CD14-positive monocyte (primary cell): ENCODE data around the gene GPR156. TPM values are rescaled to one million over a fixed set of nuclear protein-coding genes. Genes with fewer than 3 reads are reported as not detected.
"Not testable (repeated sequence)": the region's sequence is repeated elsewhere in the genome, so short reads cannot be mapped to it uniquely, and the experiment has no call there.

Experiments
- DNase-seq, 3 donors: peaks; one replicate each; pipeline ENCODE4 v3.0.0-alpha.2; 2011 to 2022
- H2AFZ ChIP-seq: 2 replicates; pipeline ENCODE4 v1.6.0; 2012; ENCODE audit warnings: mild to moderate bottlenecking, low read depth, low read length, inconsistent platforms; ENCODE audit not compliant: insufficient read depth, poor library complexity, severe bottlenecking
- H3K27ac ChIP-seq, 2 donors: 1 replicate in 1 of 2; 2 replicates in 1 of 2; pipeline ENCODE4 v1.5.1; 2012 to 2013; ENCODE audit warnings: low read length in 2 of 2, control low read depth in 1 of 2, inconsistent platforms in 1 of 2, low read depth in 1 of 2, mild to moderate bottlenecking in 1 of 2
- H3K27me3 ChIP-seq, 2 donors: one replicate each; pipeline versions ENCODE4 v1.6.0 to v1.6.1; 2011 to 2013; ENCODE audit warnings: low read length in 2 of 2; ENCODE audit not compliant: control insufficient read depth in 2 of 2, insufficient read depth in 2 of 2
- H3K36me3 ChIP-seq, 2 donors: replicated peaks in 1 of 2; 1 replicate in 1 of 2; 2 replicates in 1 of 2; pipeline versions ENCODE4 v1.5.1 to v1.6.1; 2012 to 2013; ENCODE audit warnings: low read length in 2 of 2, control low read depth in 1 of 2, inconsistent platforms in 1 of 2, mild to moderate bottlenecking in 1 of 2; ENCODE audit not compliant: insufficient read depth in 2 of 2, control insufficient read depth in 1 of 2
- H3K4me1 ChIP-seq, 2 donors: 1 replicate in 1 of 2; 2 replicates in 1 of 2; pipeline versions ENCODE4 v1.5.1 to v1.6.1; 2012 to 2013; ENCODE audit warnings: low read length in 2 of 2, control low read depth in 1 of 2, inconsistent platforms in 1 of 2, mild to moderate bottlenecking in 1 of 2, moderate library complexity in 1 of 2; ENCODE audit not compliant: insufficient read depth in 2 of 2, control insufficient read depth in 1 of 2
- H3K4me2 ChIP-seq: replicated peaks from 2 replicates; pipeline ENCODE3; 2012; ENCODE audit warnings: low read length, moderate library complexity, mild to moderate bottlenecking; ENCODE audit not compliant: poor library complexity, severe bottlenecking; ENCODE audit errors: extremely low read depth
- H3K4me3 ChIP-seq, 3 experiments: fragments of 200-600 bp in 1 of 3; sonication (generic) in 1 of 3; replicated peaks in 1 of 3; 1 replicate in 2 of 3; 2 replicates in 1 of 3; pipeline ENCODE4 v1.5.1; 2011 to 2013; ENCODE audit warnings: low read length in 3 of 3, mild to moderate bottlenecking in 3 of 3, control low read depth in 2 of 3, low read depth in 2 of 3, inconsistent platforms in 1 of 3, moderate library complexity in 1 of 3
- H3K79me2 ChIP-seq: 2 replicates; pipeline ENCODE4 v1.6.0; 2012; ENCODE audit warnings: mild to moderate bottlenecking, control low read depth, inconsistent platforms, low read length, moderate library complexity; ENCODE audit not compliant: insufficient read depth
- H3K9ac ChIP-seq: 2 replicates; pipeline ENCODE4 v1.6.0; 2017; ENCODE audit warnings: low read length, mild to moderate bottlenecking; ENCODE audit not compliant: insufficient read depth, poor library complexity, severe bottlenecking
- H3K9me3 ChIP-seq, 2 donors: replicated peaks in 1 of 2; 1 replicate in 1 of 2; 2 replicates in 1 of 2; pipeline versions ENCODE4 v1.5.1 to v1.6.1; 2012 to 2013; ENCODE audit warnings: low read length in 2 of 2, control low read depth in 1 of 2; ENCODE audit not compliant: control insufficient read depth in 1 of 2, insufficient read depth in 1 of 2
- H4K20me1 ChIP-seq: 2 replicates; pipeline ENCODE4 v1.6.0; 2012; ENCODE audit warnings: mild to moderate bottlenecking, low read length, control low read depth, moderate library complexity; ENCODE audit not compliant: insufficient read depth
- H3K27ac Mint-ChIP-seq, 7 donors: one replicate each; pipeline ENCODE4 v1.8.0; 2020; ENCODE audit warnings: mild to moderate bottlenecking in 7 of 7, mixed read lengths in 7 of 7, moderate library complexity in 6 of 7, inconsistent platforms in 2 of 7
- H3K27me3 Mint-ChIP-seq, 3 donors: one replicate each; pipeline ENCODE4 v1.8.0; 2021 to 2022; ENCODE audit warnings: low read depth in 3 of 3, mild to moderate bottlenecking in 3 of 3, mixed read lengths in 3 of 3, moderate library complexity in 3 of 3, inconsistent platforms in 1 of 3
- H3K36me3 Mint-ChIP-seq, 2 donors: one replicate each; pipeline ENCODE4 v1.8.0; 2020; ENCODE audit warnings: mixed read lengths in 2 of 2, inconsistent platforms in 1 of 2, mild to moderate bottlenecking in 1 of 2
- H3K4me1 Mint-ChIP-seq: one replicate; pipeline ENCODE4 v1.8.0; 2020; ENCODE audit warnings: mild to moderate bottlenecking, mixed read lengths
- H3K4me3 Mint-ChIP-seq, 2 donors: one replicate each; pipeline ENCODE4 v1.8.0; 2020; ENCODE audit warnings: mild to moderate bottlenecking in 2 of 2, mixed read lengths in 2 of 2, moderate library complexity in 1 of 2
- H3K9me3 Mint-ChIP-seq, 7 donors: one replicate each; pipeline ENCODE4 v1.8.0; 2020 to 2022; ENCODE audit warnings: mixed read lengths in 7 of 7, mild to moderate bottlenecking in 6 of 7, moderate library complexity in 6 of 7, inconsistent platforms in 2 of 7
- CTCF ChIP-seq: fragments of 200-600 bp; IDR thresholded peaks from one replicate; pipeline ENCODE4 v1.8.0; 2022; ENCODE audit warnings: antibody characterized with exemption, mild to moderate bottlenecking
- WGBS: methylation state at CpG from one replicate; pipeline ENCODE4 v1.1.5; 2013; ENCODE audit warnings: missing lambda C conversion rate; ENCODE audit not compliant: insufficient coverage; 5-methylcytosine and 5-hydroxymethylcytosine counted together
- intact Hi-C, 2 donors: fragments of 100-400 bp; cut with micrococcal nuclease; formaldehyde crosslinking; loops; one replicate each; pipeline versions ENCODE4 v1.15.0 to v1.15.1; 2023
- polyA plus RNA-seq, 3 donors: library from polyadenylated mRNA; depleted of rRNA in 1 of 3; unstranded in 2 of 3; stranded (reverse) in 1 of 3; fragments of 300-500 nt in 2 of 3; fragments of >200 nt in 1 of 3; fragmentation: Illumina TruSeq in 2 of 3; gene quantifications; 1 replicate in 2 of 3; 2 replicates in 1 of 3; pipeline ENCODE4 v1.2.3, GENCODE V29; 2012 to 2021

Gene GPR156
- polyA plus RNA-seq, 3 donors = not detected

- no peak for DNase-seq
- Histone ChIP-seq H2AFZ (no peak overlapping the region), H3K9me3 (no peaks in the 10 kb centered on the region), H3K9ac (no peak overlapping the region), H3K4me1 (no peaks in the 10 kb centered on the region), H3K4me3 (no peak overlapping the region), H3K36me3 (no peaks in the 10 kb centered on the region), H3K27ac (no peak overlapping the region), H3K27me3 (no peaks in the 10 kb centered on the region), H3K79me2 (no peaks in the 10 kb centered on the region), H3K4me2 (no peak overlapping the region), H4K20me1 (no peaks in the 10 kb centered on the region)
- Mint-ChIP-seq H3K27me3 (peaks cover 0 to 3% (median 2%) of the 10 kb centered on the region in 3 donors), H3K4me1 (no peaks in the 10 kb centered on the region), H3K9me3 (peaks cover 0 to 3% (median 0%) of the 10 kb centered on the region in 7 donors), H3K4me3 (no peak overlapping the region), H3K27ac (no peak overlapping the region), H3K36me3 (no peaks in the 10 kb centered on the region)
- no peak for TF ChIP-seq CTCF
- intact Hi-C loops = no loop called here
- no CpG with 5 or more reads among the region's 2 CpGs for WGBS
Measured at GRCh38 chr3:120224237-120224636, 60.8 kb downstream of the GPR156 start.

GRCh38 chr3:120218981-120219380 lies 66.0 kb downstream of the GPR156 start:
- no peaks in the 10 kb centered on the region for H3K4me1 Mint-ChIP-seq
- H3K4me3 Mint-ChIP-seq = no peak overlapping the region
- H4K20me1 ChIP-seq = no peaks in the 10 kb centered on the region
- no peak overlapping the region for H3K4me3 ChIP-seq
- no peaks in the 10 kb centered on the region for H3K9me3 ChIP-seq
- H3K27me3 Mint-ChIP-seq = peaks cover 0 to 7% (median 0%) of the 10 kb centered on the region in 3 donors
- intact Hi-C loops = no loop called here
- H3K36me3 ChIP-seq = no peaks in the 10 kb centered on the region
- no peaks in the 10 kb centered on the region for H3K36me3 Mint-ChIP-seq
- no peak overlapping the region for H2AFZ ChIP-seq
- no peak for DNase-seq
- no peak for TF ChIP-seq CTCF
- no peak overlapping the region for H3K27ac ChIP-seq
- H3K27me3 ChIP-seq = no peaks in the 10 kb centered on the region
- no peak overlapping the region for H3K9ac ChIP-seq
- peaks cover 0 to 4% (median 3%) of the 10 kb centered on the region in 7 donors for H3K9me3 Mint-ChIP-seq
- no peaks in the 10 kb centered on the region for H3K79me2 ChIP-seq
- no peak overlapping the region for H3K4me2 ChIP-seq
- no peak overlapping the region for H3K27ac Mint-ChIP-seq
- no peaks in the 10 kb centered on the region for H3K4me1 ChIP-seq

GRCh38 chr3:120216633-120217032 lies 68.4 kb downstream of the GPR156 start:
- H3K27ac ChIP-seq, H4K20me1 ChIP-seq, H3K27me3 ChIP-seq, H3K4me1 ChIP-seq, H3K79me2 ChIP-seq, H3K4me2 ChIP-seq, H3K27me3 Mint-ChIP-seq, H2AFZ ChIP-seq, DNase-seq, H3K27ac Mint-ChIP-seq, H3K4me1 Mint-ChIP-seq, H3K9me3 ChIP-seq, H3K4me3 Mint-ChIP-seq, intact Hi-C loops, H3K36me3 Mint-ChIP-seq, H3K9me3 Mint-ChIP-seq, H3K4me3 ChIP-seq, H3K9ac ChIP-seq, H3K36me3 ChIP-seq: not testable (repeated sequence)
- WGBS = no CpG with 5 or more reads among the region's 1 CpG
